IPS-20b (cell line): ENCODE results near the gene RAP1GAP.

Source experiments
- H3K27ac ChIP-seq: one replicate; pipeline ENCODE4 v1.5.1; 2013; ENCODE audit warnings: low read length
- H3K27me3 ChIP-seq: 2 replicates; pipeline ENCODE4 v1.6.1; 2013; ENCODE audit warnings: mild to moderate bottlenecking, low read length, inconsistent platforms; ENCODE audit not compliant: insufficient read depth
- H3K36me3 ChIP-seq: 2 replicates; pipeline ENCODE4 v1.6.1; 2013; ENCODE audit warnings: low read depth, mild to moderate bottlenecking, inconsistent platforms, low read length, moderate library complexity; ENCODE audit not compliant: insufficient read depth
- H3K4me1 ChIP-seq: 2 replicates; pipeline ENCODE4 v1.6.1; 2013; ENCODE audit warnings: mild to moderate bottlenecking, control low read depth, inconsistent platforms, low read length, moderate library complexity; ENCODE audit not compliant: insufficient read depth
- H3K4me3 ChIP-seq: 2 replicates; pipeline ENCODE4 v1.5.1; 2013; ENCODE audit warnings: mild to moderate bottlenecking, low read length, inconsistent platforms
- H3K9ac ChIP-seq: 2 replicates; pipeline ENCODE4 v1.6.1; 2013; ENCODE audit warnings: low read depth, mild to moderate bottlenecking, inconsistent platforms, low read length, moderate library complexity
- H3K9me3 ChIP-seq: 2 replicates; pipeline ENCODE4 v1.6.1; 2013; ENCODE audit warnings: mild to moderate bottlenecking, low read depth, low read length, inconsistent platforms; ENCODE audit not compliant: insufficient read depth

RAP1GAP gene

DNA sequence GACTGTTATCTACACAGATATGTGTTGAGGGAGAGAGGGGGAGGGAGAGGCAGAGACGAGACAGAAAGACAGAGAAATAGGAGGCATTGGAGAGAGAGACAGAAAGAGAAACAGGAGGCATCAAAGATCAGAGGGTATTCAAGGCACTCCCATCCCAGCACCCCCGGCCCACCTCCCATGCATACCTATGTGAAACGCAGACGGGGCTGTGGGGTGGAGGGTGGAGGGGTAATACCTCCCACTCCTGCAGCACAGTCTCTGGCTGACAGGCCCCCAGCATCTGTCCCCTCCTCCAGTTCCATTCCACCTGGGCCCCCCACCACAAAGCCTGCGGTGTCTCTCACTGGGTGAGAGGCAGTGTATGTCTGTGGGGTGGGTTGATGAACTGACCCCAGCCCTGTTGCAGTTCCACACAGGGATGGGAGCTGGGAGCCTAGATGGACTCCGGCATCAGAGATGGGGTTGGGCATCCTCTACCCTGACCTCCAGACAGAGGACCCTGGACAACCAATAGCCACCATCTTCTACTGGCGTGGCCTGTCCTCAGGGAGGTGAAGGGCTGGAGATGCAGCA lies 49.7 kb downstream of the RAP1GAP start:
- Histone ChIP-seq H3K4me1 (peaks cover 6% of the 10 kb centered on the region; the same call in 1 of the 2 replicates), H3K4me3 (no peak overlapping the region; the same call in 1 of the 2 replicates), H3K27ac (no peak overlapping the region), H3K27me3 (peaks cover 49% of the 10 kb centered on the region), H3K36me3 (no peaks in the 10 kb centered on the region), H3K9me3 (no peaks in the 10 kb centered on the region), H3K9ac (no peak overlapping the region)

DNA sequence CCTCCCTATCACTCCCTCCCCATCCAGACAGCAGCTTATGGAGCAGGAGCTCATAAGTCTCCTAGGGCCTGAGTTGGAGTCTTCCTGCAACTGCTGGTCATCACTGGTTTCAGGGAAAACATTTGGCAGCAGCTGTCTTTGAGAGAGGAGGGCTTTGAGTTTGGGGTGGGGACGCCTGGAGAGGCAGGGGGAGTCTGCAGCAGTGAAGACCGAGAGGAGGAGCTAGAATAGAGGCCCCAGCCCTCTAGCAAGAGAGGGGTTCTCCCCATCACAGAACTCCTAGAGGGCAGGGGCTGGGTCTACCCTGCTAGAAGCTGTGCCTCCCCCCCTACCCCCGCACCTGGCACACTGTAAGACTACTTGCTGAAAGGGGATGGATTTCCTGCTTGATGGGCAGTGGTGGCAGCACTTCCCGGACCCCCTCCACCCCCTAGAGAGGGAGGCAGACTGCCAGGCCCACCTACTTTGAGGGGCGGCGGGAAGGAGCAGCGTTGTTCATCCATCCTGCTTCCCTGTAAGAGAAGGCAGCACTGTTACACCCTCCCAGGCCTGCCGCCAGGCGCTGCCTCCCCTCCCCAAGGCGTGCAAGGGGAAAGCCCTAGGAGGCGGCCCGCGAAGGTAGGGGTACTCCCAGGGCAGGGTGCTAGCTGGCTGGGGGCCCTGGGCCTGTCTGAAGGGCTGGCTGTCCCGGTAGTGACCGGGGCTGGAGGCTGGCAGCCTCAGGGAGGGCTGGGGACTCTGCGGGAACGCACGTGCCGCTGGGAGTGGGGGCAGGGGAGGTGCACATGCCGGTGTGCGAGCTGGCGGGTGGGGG lies 50.4 kb downstream of the RAP1GAP start:
- no peaks in the 10 kb centered on the region for H3K36me3 ChIP-seq
- no peaks in the 10 kb centered on the region for H3K9me3 ChIP-seq
- H3K9ac ChIP-seq: no peak overlapping the region
- no peak overlapping the region; the same call in 1 of the 2 replicates for H3K4me3 ChIP-seq
- H3K27ac ChIP-seq: no peak overlapping the region
- peaks cover 6% of the 10 kb centered on the region; the same call in 1 of the 2 replicates for H3K4me1 ChIP-seq
- H3K27me3 ChIP-seq: peaks cover 49% of the 10 kb centered on the region

DNA sequence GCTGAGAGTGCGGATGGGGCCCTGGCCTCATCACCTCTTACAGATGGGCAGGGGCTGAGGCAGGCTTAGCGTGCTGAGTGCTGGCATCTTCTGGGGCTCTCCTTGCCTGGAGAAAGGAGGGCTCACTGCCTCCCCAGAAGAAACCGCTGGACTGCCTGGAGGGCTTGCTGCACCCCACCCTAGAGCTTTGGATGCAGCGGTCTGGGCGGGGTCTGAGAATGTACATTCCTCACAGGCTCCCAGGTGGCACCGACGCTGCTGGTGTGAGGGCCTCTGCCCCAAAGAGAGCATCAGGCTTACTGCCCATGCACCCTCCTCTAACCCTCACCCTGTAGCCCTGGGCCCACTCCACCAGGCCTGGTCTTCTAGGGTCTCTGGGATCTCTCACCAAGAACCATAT lies 51.1 kb downstream of the RAP1GAP start:
- Histone ChIP-seq H3K36me3 (no peaks in the 10 kb centered on the region), H3K27ac (no peak overlapping the region), H3K9ac (no peak overlapping the region), H3K4me3 (no peak overlapping the region), H3K4me1 (peaks cover 6% of the 10 kb centered on the region; the same call in 1 of the 2 replicates), H3K9me3 (no peaks in the 10 kb centered on the region), H3K27me3 (peaks cover 42% of the 10 kb centered on the region)

DNA sequence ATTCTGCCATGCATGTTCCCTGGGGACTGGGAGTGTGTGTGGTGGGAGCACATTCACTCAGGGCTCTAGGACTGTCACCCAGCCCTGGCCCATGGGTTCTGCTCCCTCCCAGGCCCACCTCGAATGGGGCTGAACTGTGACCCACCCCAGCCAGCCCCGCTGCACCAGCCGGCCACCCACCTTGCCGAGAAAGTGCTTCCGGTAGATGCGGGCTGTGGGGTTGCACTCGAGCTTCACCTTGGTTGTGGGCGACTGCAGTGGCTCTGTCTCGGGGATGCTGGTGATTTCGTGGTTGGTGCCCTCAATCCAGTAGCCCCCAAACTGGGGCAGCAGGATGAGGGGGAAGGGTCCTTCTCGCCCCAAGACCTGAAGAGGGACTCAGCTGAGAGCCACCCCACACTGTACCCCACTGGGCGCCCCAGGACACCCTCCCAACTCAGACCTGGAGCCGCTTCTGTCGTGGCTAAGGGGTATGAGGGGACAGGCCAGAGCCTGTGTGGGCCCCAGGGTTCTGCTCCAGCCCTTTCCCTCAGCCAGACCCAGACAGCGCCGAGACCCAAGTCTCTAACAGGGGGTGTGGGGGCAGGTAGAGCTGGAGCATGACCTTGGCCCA lies 51.9 kb downstream of the RAP1GAP start:
- Histone ChIP-seq H3K27me3 (peaks cover 37% of the 10 kb centered on the region), H3K9me3 (no peaks in the 10 kb centered on the region), H3K36me3 (no peaks in the 10 kb centered on the region), H3K4me1 (peaks cover 6% of the 10 kb centered on the region; the same call in 1 of the 2 replicates), H3K9ac (no peak overlapping the region), H3K4me3 (no peak overlapping the region), H3K27ac (no peak overlapping the region)

DNA sequence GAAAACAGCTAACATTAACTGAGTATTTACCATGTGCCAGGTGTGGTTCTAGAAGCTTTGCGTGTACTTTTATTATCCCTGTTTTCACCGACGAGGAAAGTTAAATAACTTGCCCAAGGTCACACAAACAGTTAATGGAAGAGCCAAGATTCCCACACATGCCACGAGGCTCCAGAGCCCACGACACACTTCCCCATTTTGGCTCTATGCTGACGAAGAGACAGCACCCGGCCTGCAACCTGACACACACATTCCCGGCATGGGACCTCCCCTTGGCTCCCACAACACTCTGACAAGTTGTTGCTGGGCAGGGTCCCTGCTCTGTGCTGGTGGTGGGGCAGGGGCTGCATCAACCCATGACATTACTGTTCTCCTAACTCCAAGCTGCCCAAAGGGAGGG lies 52.8 kb downstream of the RAP1GAP start:
- no peak overlapping the region for H3K9ac ChIP-seq
- H3K4me3 ChIP-seq: no peak overlapping the region
- H3K9me3 ChIP-seq: no peaks in the 10 kb centered on the region
- H3K4me1 ChIP-seq: peaks cover 6% of the 10 kb centered on the region; the same call in 1 of the 2 replicates
- peaks cover 30% of the 10 kb centered on the region for H3K27me3 ChIP-seq
- H3K27ac ChIP-seq: no peak overlapping the region
- H3K36me3 ChIP-seq: no peaks in the 10 kb centered on the region

DNA sequence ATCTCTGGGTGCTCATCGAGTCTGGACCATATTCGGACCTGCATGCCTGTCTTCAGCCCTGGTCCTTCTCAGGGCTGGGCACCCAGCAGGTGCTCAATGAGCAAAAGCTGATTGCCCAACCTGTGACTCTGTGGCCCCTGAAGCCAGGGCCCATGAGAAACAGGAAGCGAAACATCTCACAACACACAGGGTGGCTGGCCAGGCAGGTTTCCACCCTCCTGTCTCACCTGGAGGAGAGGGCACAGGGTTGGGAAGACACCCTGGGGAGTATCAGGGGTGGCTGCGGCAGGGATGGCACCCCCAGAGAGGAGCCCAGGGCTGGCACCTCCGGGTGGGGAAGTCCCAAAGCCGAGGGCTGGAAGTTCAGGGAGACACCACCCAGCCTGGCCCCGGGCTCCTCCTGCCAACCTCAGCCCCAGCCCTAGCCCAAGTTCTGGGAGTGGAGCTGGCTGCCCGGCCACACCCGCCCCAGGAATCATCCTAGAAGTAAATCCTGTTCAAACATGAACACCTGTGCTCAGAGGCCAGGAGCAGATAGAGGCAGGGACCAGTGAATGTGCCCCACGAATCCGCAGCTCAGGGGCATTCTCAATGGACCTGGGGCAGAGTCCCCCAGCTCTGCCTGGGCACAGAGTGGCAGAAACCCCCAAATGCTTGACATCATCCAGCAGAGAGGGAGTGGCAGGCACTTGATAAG lies 54.6 kb downstream of the RAP1GAP start:
- H3K4me3 ChIP-seq: no peak overlapping the region
- no peaks in the 10 kb centered on the region for H3K36me3 ChIP-seq
- H3K27me3 ChIP-seq: peaks cover 11% of the 10 kb centered on the region
- H3K9ac ChIP-seq: no peak overlapping the region
- H3K27ac ChIP-seq: no peak overlapping the region
- H3K9me3 ChIP-seq: no peaks in the 10 kb centered on the region
- H3K4me1 ChIP-seq: peaks cover 6% of the 10 kb centered on the region; the same call in 1 of the 2 replicates

DNA sequence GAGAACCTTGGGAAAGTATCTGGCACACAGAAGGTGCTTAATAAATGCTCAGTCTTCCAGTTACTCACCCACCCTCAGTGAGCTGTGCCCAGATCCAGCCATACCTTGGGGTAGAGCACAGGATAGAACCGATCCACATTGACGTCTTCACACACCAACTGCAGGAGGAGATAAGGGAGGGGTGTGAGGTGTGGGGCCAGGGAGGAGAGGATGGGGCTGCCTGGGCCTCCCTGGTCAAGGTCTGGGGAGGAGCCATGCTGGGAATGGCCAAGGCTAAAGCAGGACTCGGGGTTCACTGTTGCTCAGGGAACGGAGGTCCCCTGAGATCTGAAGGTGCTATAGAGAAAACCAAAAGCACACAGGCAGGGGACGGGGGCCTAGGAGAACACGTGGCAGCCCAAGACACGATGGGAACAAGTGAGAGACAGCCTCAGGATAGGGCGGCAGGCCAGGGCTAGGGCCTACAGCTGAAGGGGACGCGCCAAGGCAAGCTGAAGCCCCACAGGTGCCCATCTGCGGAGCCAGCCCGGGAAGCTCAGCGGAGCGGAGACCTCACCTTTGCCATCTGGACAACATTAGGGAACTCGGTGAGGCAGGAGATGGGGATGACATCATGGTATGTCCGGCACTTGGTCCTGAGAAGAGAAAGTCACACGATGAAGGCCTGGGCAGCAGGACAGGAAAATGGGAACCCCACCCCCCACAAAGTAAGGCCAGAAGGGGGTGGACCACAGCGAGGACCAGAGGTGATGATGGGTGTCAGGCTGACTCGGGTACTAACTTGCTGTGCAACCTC lies 55.9 kb downstream of the RAP1GAP start:
- no peak overlapping the region for H3K9ac ChIP-seq
- no peaks in the 10 kb centered on the region; the same call in 1 of the 2 replicates for H3K27me3 ChIP-seq
- H3K4me1 ChIP-seq: no peaks in the 10 kb centered on the region
- H3K27ac ChIP-seq: no peak overlapping the region
- H3K36me3 ChIP-seq: no peaks in the 10 kb centered on the region
- no peak overlapping the region for H3K4me3 ChIP-seq
- no peaks in the 10 kb centered on the region for H3K9me3 ChIP-seq

DNA sequence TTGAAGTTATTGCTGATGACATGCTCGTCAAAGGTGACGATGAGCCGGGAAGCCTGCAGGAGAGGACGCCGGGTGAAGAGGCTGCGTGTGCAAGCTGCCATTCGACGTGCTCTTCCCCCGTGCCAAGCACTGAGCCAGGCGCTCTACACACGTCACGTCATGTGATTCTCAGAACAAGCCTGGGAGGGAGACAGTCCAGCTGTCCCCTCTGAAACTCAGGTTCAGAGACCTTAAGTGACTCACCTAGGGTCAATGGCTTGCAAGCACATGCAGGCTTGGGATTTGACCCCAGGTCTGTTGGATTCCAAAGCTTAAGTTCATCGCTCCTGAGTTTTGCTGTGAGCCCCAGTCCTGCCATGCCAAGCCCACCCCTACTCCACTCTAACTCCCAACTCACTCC lies 57.1 kb downstream of the RAP1GAP start:
- no peak overlapping the region for H3K9ac ChIP-seq

DNA sequence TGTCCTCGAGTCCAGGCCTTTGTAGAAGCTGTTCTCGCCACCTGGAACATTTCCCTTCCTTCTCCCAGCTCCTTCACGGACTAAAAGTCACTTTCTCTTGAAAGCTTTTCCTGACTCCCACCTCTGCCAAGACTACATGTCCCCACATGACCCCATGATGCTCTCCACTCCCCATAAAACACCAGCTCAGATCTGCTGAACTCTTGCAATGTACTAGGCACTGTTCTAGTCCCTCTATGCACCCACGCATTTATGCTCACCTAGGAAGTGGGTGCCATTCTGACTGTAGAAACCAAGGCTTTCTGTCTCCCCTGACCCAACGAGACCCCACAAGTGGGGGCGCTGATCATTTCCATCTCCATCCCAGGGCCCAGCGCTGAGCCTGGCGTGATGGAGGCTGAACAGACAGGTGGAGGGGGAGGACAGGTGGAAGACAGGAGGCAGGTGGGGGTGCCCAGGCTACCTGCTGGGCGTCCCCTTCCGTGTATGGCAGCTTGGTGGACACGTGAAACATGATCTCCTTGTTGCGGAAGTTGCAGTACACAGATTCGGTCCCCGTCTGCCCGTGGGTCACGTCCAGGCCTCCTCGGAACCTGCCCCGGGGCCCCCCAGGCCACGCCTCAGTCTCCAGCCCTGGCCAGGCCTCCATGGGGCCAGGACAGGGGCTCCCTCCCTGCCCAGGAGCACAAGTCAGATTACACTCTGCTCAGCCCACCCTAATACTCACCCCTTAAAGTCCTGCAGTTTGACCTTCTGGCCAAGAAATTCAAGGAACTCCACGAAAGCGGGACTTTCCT lies 58.0 kb downstream of the RAP1GAP start:
- H3K4me3 ChIP-seq: no peak overlapping the region
- peaks cover 4% of the 10 kb centered on the region; the same call in 1 of the 2 replicates for H3K4me1 ChIP-seq
- H3K9me3 ChIP-seq: no peaks in the 10 kb centered on the region
- H3K9ac ChIP-seq: no peak overlapping the region
- H3K27me3 ChIP-seq: no peaks in the 10 kb centered on the region
- H3K36me3 ChIP-seq: no peaks in the 10 kb centered on the region
- H3K27ac ChIP-seq: no peak overlapping the region

More for the DNA sequence above, 57.1 kb downstream of the RAP1GAP start:
- Histone ChIP-seq H3K4me3 (no peak overlapping the region), H3K27me3 (no peaks in the 10 kb centered on the region), H3K9me3 (no peaks in the 10 kb centered on the region), H3K36me3 (no peaks in the 10 kb centered on the region), H3K4me1 (peaks cover 4% of the 10 kb centered on the region; the same call in 1 of the 2 replicates), H3K27ac (no peak overlapping the region)

DNA sequence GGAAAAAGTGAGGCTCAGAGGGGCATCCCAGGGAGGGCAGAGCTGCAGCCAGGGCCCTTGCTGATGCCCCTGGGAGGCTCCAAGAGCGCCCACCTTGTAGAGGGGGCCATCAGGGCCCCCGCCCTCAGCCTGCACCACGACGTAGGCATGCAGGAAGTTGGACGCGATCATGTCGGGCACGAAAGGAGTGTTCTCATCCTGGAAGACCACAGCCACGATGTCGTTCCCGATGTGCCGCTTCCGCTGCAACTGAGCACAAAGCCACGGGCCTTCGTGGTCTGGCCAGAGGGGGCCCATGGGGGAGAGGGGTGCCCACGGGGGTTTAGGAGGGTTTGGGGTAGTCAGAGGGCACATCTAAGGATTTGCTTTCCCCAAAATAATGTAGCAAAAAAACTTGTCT lies 59.1 kb downstream of the RAP1GAP start:
- Histone ChIP-seq H3K4me1 (peaks cover 4% of the 10 kb centered on the region; the same call in 1 of the 2 replicates), H3K36me3 (no peaks in the 10 kb centered on the region), H3K27ac (no peak overlapping the region), H3K9me3 (no peaks in the 10 kb centered on the region), H3K9ac (no peak overlapping the region), H3K27me3 (no peaks in the 10 kb centered on the region), H3K4me3 (no peak overlapping the region)
